Effector memory CD4-positive, alpha-beta T cell (primary cell): ENCODE results near the gene LIM2.

Experiments
- DNase-seq, 3 donors: peaks; one replicate each; pipeline ENCODE4 v3.0.0-alpha.2; 2020
- H3K27ac ChIP-seq: 2 replicates; pipeline ENCODE4 v1.7.0; 2013; ENCODE audit warnings: mild to moderate bottlenecking, low read length, moderate library complexity; ENCODE audit not compliant: insufficient read depth, poor library complexity, severe bottlenecking
- H3K27me3 ChIP-seq: replicated peaks from 2 replicates; pipeline ENCODE4 v1.7.0; 2013; ENCODE audit warnings: mild to moderate bottlenecking, low read length; ENCODE audit not compliant: insufficient read depth, control insufficient read depth, poor library complexity, severe bottlenecking
- H3K36me3 ChIP-seq: 2 replicates; pipeline ENCODE4 v1.7.0; 2013; ENCODE audit warnings: mild to moderate bottlenecking, low read length, moderate library complexity; ENCODE audit not compliant: control insufficient read depth, insufficient read depth
- H3K4me1 ChIP-seq: 2 replicates; pipeline ENCODE4 v1.7.0; 2013; ENCODE audit warnings: low read length, mild to moderate bottlenecking; ENCODE audit not compliant: control insufficient read depth, insufficient read depth, poor library complexity, severe bottlenecking
- H3K4me3 ChIP-seq: 2 replicates; pipeline ENCODE4 v1.7.0; 2013; ENCODE audit warnings: low read length, low read depth, mild to moderate bottlenecking; ENCODE audit not compliant: insufficient read depth, poor library complexity, severe bottlenecking
- H3K9me3 ChIP-seq: 2 replicates; pipeline ENCODE4 v1.7.0; 2013; ENCODE audit warnings: mild to moderate bottlenecking, low read length, moderate library complexity; ENCODE audit not compliant: control insufficient read depth

The LIM2 gene

DNA sequence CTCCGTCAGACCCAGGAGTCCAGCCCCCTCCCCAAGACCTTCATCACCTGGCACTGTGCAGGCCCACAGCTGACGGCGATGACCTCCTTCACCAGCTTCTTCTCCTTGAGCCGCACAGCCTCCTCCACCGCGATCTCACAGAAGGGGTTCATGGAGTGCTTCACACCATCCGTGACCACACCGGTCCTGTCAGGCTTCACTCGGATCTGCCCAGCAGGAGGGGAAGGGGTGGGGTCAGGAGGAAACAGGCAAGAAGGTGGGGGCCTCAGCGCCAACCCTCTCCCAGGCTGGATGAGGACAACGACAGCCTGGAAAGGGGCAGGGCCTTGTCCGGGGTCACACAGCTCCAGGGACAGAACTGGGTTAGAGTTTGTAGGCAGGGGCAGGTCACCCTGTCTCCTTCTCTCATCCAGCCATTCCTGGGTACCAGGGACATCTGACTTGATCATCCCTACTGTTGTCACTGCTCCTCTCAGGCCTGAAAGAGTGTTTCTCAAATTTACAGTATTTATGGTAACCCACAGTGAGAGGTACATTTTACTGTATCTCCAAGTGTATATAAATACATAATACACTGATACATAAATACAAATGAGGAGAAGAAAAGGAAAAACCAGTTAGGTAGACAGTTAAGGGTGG, 33.6 kb downstream of the LIM2 start:
- H3K27ac ChIP-seq = no peak overlapping the region
- peaks cover 18% of the 10 kb centered on the region for H3K36me3 ChIP-seq
- H3K4me1 ChIP-seq = peaks cover 8% of the 10 kb centered on the region
- H3K9me3 ChIP-seq = no peaks in the 10 kb centered on the region
- H3K27me3 ChIP-seq = no peaks in the 10 kb centered on the region
- H3K4me3 ChIP-seq = no peak overlapping the region
- no peak for DNase-seq

DNA sequence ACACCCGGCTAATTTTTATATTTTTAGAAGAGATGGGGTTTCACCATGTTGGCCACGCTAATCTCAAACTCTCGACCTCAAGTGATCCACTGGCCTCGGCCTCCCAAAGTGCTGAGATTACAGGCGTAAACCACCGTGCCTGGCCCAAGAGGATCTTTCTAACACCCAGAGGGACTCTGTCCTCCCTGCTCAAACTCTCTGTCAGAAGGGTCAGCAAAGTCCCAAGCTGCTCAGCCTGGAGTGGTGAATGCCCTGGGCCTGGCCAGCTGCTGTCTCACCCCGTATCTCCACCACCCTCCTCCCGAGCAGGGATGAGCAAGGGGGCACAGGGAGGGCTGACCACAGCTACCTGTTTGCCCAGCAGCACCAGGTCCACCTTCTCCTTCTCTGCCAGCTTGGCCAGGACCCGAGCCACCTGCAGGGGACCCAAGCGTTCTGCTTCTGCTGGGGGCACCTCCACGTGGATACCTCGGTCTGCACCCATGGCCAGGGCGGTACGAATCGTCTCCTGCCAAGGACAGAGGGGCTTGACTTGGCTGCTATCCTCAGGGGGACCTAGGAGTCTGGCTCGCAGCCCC, 34.9 kb downstream of the LIM2 start:
- Histone ChIP-seq H3K4me3 (no peak overlapping the region), H3K9me3 (no peaks in the 10 kb centered on the region), H3K27ac (no peak overlapping the region), H3K4me1 (peaks cover 8% of the 10 kb centered on the region), H3K36me3 (peaks cover 18% of the 10 kb centered on the region), H3K27me3 (no peaks in the 10 kb centered on the region)
- DNase-seq = no peak

DNA sequence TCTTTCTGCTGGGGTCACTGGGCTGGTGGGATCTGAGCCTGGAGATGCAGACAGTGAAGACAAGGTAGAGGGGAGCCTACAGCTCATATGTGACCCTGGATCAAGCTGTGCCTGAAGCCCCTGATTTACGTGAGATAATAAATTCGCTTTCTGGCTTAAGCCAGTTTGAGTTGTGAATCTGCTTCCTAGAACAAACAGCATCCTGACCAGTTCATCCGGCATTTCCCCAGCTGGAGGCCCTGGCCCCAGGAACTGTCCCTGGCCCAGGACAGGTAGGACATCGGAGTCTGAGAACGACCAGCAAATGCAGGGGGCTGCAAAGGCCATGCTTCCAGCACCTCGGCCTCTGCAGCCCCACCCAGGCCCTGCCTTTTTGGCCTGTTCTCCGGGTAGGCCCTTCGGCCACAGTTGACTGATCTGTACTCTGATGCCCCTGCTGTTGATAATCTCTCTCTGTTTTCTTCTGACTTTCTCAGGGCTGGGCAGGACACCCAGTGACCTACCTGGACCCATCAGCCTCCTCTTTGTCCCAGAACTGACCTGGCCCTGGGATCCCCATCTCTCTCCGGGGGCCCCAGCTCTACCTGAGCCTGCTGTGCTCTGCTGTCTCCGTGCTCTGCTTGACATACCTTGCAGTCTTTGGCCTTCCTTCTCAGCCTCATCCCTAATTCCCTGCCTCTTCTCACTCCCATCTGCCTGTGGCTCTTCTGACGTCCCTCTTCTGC, 36.3 kb downstream of the LIM2 start:
- H3K36me3 ChIP-seq = peaks cover 18% of the 10 kb centered on the region
- no peak for DNase-seq
- H3K4me3 ChIP-seq = no peak overlapping the region
- H3K4me1 ChIP-seq = peaks cover 8% of the 10 kb centered on the region
- no peak overlapping the region for H3K27ac ChIP-seq
- no peaks in the 10 kb centered on the region for H3K9me3 ChIP-seq
- H3K27me3 ChIP-seq = no peaks in the 10 kb centered on the region

DNA sequence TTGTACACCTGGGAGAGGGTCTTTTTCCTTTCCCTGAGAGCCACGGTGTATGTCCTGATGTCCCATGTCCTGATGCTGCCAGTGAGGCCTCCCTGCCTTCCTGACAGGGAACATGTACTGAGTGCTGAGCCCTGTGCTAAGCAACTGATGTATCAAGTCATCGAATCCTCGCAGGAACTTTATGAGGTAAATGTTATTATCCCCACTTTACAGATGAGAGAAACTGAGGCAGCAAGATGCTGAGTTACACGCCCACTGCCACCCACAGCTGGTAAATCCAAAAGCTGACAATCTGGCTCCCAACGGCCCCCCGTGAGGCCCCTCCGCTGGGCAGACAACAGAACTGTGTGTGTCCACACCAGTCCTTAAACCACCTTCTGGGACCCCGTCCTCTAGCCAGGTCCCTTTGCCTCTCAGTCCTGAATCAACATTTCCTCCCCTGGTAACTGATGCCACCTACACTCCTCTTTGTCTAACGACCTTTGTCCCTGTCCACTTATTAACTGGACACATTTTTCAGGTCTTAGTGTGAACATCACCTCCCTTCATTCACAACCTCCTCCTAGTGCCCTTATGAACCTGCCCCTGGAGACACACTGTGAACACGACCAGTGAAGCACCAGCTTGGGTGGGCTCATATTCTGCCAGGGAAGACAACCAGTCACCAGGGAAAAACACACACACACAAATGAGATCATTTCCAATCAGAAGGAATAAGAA, 40.4 kb downstream of the LIM2 start:
- H3K4me1 ChIP-seq = no peaks in the 10 kb centered on the region
- H3K36me3 ChIP-seq = peaks cover 18% of the 10 kb centered on the region
- no peaks in the 10 kb centered on the region for H3K9me3 ChIP-seq
- no peak overlapping the region for H3K4me3 ChIP-seq
- no peak for DNase-seq
- no peaks in the 10 kb centered on the region for H3K27me3 ChIP-seq
- H3K27ac ChIP-seq = no peak overlapping the region

DNA sequence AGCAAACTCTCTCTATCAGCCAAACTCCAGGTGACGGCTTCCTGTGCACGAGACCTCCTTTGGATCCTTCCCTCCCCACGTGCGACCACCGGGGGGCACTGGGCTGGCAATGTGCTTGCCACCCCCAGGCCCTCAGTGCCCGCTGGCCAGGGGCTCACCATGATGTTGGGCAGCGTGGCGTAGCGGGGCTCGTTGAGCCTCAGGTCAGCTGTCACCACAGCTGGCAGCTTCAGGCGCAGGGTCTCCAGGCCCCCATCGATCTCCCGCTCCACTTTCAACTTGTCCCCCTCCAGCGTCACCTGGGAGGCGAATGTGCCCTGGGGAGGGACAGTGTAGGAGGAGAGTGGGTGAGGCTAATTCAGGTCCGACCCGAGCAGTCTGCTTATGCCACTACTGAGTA, 41.0 kb downstream of the LIM2 start:
- Histone ChIP-seq H3K4me3 (no peak overlapping the region), H3K27me3 (no peaks in the 10 kb centered on the region), H3K27ac (no peak overlapping the region), H3K36me3 (peaks cover 14% of the 10 kb centered on the region), H3K4me1 (no peaks in the 10 kb centered on the region), H3K9me3 (no peaks in the 10 kb centered on the region)
- no peak for DNase-seq

DNA sequence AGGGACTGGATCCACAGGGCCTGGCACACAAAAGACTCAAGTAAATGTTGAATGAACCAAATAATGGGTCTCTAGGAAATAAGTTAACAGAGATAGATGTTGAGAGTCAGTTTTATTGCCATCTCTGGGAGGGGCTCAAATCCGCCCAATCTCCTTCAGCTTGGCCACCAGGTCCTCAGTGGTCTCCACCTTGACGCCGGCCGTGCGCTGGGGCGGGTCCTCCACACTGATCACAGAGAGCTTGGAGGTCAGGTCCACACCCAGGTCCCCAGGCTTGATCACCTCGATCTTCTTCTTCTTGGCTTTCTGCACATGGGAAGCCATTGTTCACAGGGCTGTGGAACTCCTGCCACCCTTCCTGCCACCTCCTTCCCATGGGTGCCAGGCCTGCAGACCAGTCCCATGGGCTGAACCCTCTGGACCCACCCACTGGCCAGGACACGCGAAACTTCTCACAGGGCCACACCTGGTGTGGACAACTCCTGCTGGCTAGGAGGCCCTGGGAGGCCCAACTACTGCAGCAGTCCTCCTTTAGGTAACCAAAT, 42.6 kb downstream of the LIM2 start:
- no peak overlapping the region for H3K4me3 ChIP-seq
- no peak overlapping the region for H3K27ac ChIP-seq
- H3K4me1 ChIP-seq = peaks cover 1% of the 10 kb centered on the region
- no peaks in the 10 kb centered on the region for H3K27me3 ChIP-seq
- H3K9me3 ChIP-seq = no peaks in the 10 kb centered on the region
- peaks cover 5% of the 10 kb centered on the region for H3K36me3 ChIP-seq
- no peak for DNase-seq

DNA sequence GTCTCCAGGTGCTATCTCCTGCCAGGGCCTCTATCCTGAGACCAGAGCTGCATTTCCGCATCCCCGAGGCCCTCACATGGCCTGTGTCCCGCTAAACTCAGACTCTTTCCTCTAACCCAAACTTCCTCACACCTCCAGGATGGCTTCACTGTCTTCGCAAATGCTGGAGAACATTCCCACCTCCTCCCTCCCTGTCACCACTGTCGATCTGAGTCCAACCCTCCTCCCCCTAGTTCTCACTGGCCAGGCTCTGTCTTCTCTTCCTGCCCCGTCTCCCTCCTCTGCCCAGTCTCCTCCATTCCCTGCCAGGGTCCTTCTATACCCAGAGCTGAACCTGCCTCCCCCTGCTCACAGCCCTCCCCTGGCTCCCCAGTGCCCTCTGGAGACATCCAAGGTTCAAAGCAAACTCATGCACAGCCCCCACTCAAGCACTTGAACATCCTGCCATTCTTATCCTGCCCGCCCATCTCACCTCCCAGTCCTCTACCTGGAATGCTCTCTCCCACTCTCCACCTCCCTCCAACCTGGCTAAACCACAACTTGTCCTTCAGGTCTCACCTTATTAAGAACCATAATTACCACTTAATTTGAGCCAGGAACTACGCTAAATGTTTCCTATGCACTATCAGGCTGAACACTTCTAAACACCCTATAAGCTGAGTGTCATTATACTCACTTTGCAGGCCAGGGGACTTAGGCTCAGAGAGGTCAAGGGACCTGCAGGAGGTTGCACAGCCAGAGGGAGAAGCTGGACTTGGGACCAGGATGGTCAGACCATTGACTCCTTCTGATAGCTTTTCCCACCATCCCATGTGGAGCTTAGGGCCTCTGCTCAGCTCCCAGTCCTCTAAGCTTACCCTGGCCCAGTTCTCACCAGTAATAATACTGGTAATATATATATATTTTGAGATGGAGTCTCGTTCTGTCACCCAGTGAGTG, 44.9 kb downstream of the LIM2 start:
- Histone ChIP-seq H3K27ac (no peak overlapping the region), H3K9me3 (no peaks in the 10 kb centered on the region), H3K27me3 (no peaks in the 10 kb centered on the region), H3K36me3 (no peaks in the 10 kb centered on the region), H3K4me3 (no peak overlapping the region), H3K4me1 (peaks cover 15% of the 10 kb centered on the region)
- DNase-seq = no peak

DNA sequence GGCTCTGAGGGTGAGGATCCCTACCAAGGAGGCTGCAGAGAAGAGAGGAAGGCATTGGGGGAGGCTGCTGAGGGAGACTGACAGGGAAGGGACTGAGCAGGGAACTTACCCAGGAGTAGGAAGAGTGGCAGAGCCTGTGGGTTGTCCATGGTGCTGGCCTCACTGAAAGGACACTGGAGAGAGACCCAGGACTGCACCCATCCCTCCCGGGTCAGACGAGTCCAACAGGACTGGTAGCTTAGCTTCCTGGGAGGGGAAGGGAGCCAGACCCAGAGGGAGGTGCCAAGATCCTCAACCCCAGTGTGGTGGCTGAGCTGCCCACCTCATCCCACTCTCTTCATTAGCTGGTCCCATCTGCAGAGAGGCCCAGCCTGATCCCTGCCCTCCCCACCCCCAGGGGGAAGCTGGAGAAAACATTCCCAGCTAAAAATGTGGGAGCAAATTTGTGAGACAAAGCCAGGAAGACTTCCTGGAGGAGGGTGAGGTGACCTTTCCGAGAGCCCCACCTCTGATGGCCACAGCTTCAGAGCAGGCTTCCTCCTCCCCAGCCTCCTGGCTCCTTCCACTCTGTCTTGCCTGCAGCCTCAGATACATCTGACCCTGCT, 45.7 kb downstream of the LIM2 start, which contains the start of gene VSIG10L:
Gene VSIG10L, minus strand, starts transcription at position 164 of the 605 bp plus-strand sequence. Its CDS starts 15 bp downstream, at position 149.
- Histone ChIP-seq H3K36me3 (no peaks in the 10 kb centered on the region), H3K27me3 (no peaks in the 10 kb centered on the region), H3K27ac (no peak within 1 kb of the TSS), H3K9me3 (no peaks in the 10 kb centered on the region), H3K4me3 (no peak within 1 kb of the TSS), H3K4me1 (peaks cover 15% of the 10 kb centered on the region)
- no peak for DNase-seq

DNA sequence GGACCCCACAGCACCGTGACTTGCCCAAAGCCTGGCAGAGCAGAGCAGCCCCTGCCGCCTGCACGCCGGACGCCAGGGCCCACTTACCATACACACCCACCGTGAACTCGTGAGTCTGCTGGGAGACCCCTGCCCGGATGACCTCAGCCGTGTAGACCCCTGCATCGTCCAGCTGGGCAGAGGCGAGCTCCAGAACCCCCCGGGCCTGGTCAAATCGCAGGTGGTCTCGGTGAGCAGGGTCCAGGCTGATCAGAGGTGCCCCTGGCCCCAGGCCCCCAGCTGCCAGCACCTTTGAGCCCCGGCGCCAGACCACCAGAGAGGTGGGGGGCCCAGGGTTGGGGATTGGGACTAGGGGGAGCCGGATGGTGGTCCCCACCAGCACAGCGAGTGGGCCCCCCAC, 46.7 kb downstream of the LIM2 start:
- peaks cover 15% of the 10 kb centered on the region for H3K4me1 ChIP-seq
- no peaks in the 10 kb centered on the region for H3K36me3 ChIP-seq
- DNase-seq = no peak
- no peaks in the 10 kb centered on the region for H3K9me3 ChIP-seq
- H3K4me3 ChIP-seq = no peak overlapping the region
- no peaks in the 10 kb centered on the region for H3K27me3 ChIP-seq
- H3K27ac ChIP-seq = no peak overlapping the region
